GM12878 (cell line): ENCODE measurements around the gene INPP4B.

Experiments used
- FOXK2 ChIP-seq: fragments of 450-650 bp; IDR thresholded peaks from 2 replicates; pipeline ENCODE4 v1.6.1; 2017; ENCODE audit warnings: mild to moderate bottlenecking, moderate library complexity
- HCFC1 ChIP-seq: fragments of 150-350 bp; IDR thresholded peaks from 2 replicates; pipeline ENCODE4 v1.6.1; 2014; ENCODE audit warnings: low read length
- POLR2A ChIP-seq: IDR thresholded peaks from 2 replicates; pipeline ENCODE4 v1.6.1; 2011; ENCODE audit warnings: low read depth, mild to moderate bottlenecking, low read length
- POLR2AphosphoS5 ChIP-seq: IDR thresholded peaks from 2 replicates; pipeline ENCODE4 v1.6.1; 2011; ENCODE audit warnings: mild to moderate bottlenecking, low read length, inconsistent platforms
- RCOR1 ChIP-seq: conservative IDR thresholded peaks from 2 replicates; pipeline ENCODE4 v1.6.1; 2012; ENCODE audit warnings: low read depth, low read length, improper control_type of control experiment
- TF ChIP-seq, protein P1 (sequence below): IDR thresholded peaks from 2 replicates; pipeline ENCODE4 v1.6.1; 2011; ENCODE audit warnings: mild to moderate bottlenecking, low read depth, low read length, moderate library complexity; ENCODE audit not compliant: insufficient replicate concordance
- TF ChIP-seq, protein P2 (sequence below), 3 experiments: IDR thresholded peaks in 2 of 3; conservative IDR thresholded peaks in 1 of 3; 2 replicates each; pipeline ENCODE4 v1.5.1; 2011; ENCODE audit warnings: low read depth in 3 of 3, low read length in 3 of 3, mild to moderate bottlenecking in 3 of 3, control low read depth in 2 of 3, moderate library complexity in 2 of 3, inconsistent platforms in 1 of 3, mixed read lengths in 1 of 3; ENCODE audit not compliant: control insufficient read depth in 2 of 3, insufficient read depth in 1 of 3; ENCODE audit errors: extremely low read depth in 1 of 3
- TF ChIP-seq, protein P3 (sequence below): IDR thresholded peaks from 2 replicates; pipeline ENCODE4 v1.6.1; 2012; ENCODE audit warnings: low read depth, low read length, improper control_type of control experiment

DNA sequence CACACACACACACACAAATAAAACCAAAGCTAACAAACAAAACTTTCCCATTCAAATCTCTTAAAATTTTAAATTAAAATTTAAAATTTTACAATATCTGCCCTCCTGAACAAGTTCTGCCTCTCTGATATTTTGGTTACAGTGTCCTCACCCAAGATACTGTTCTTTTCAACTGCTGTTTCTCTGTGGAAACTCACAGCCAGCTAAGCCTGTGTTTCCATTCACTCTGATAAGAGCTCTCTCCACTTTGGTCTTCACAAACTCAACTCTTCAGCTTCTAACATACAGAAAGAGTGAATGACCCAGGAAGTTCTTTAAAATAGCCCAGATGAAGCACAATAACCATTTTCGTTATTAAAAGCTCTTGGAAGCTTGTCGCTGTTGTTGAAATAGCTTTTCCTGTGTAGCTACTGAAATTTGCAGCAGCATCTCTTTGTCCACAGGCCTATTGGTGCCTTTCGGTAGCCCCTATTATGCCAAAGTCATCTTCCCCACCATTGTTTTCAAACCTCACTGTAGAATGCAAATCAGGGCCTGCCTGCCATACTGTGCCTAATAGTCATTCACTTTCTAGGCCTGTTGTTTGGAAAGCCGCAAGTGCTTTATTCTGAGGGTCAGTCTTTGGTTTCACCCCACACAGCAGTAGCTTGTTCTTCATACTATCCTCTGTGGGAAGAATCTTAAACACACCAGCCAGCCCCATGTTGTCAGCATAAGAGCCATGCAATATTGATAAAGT lies 19.4 kb downstream of the INPP4B start:
- TF ChIP-seq POLR2A (no peak), HCFC1 (no peak), FOXK2 (no peak), RCOR1 (no peak), POLR2AphosphoS5 (no peak)
- TF ChIP-seq, protein P1, sequence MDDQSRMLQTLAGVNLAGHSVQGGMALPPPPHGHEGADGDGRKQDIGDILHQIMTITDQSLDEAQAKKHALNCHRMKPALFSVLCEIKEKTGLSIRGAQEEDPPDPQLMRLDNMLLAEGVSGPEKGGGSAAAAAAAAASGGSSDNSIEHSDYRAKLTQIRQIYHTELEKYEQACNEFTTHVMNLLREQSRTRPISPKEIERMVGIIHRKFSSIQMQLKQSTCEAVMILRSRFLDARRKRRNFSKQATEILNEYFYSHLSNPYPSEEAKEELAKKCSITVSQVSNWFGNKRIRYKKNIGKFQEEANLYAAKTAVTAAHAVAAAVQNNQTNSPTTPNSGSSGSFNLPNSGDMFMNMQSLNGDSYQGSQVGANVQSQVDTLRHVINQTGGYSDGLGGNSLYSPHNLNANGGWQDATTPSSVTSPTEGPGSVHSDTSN: no peak
- TF ChIP-seq, protein P2, sequence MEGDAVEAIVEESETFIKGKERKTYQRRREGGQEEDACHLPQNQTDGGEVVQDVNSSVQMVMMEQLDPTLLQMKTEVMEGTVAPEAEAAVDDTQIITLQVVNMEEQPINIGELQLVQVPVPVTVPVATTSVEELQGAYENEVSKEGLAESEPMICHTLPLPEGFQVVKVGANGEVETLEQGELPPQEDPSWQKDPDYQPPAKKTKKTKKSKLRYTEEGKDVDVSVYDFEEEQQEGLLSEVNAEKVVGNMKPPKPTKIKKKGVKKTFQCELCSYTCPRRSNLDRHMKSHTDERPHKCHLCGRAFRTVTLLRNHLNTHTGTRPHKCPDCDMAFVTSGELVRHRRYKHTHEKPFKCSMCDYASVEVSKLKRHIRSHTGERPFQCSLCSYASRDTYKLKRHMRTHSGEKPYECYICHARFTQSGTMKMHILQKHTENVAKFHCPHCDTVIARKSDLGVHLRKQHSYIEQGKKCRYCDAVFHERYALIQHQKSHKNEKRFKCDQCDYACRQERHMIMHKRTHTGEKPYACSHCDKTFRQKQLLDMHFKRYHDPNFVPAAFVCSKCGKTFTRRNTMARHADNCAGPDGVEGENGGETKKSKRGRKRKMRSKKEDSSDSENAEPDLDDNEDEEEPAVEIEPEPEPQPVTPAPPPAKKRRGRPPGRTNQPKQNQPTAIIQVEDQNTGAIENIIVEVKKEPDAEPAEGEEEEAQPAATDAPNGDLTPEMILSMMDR (IDR thresholded peaks at IDR 0.05 in 2 of 3, conservative IDR thresholded peaks at IDR 0.05 in 1 of 3; ENCODE audit: control insufficient read depth in 2 of 3, extremely low read depth in 1 of 3, insufficient read depth in 1 of 3, low read depth in 3 of 3, low read length in 3 of 3): no peak
- TF ChIP-seq, protein P3, sequence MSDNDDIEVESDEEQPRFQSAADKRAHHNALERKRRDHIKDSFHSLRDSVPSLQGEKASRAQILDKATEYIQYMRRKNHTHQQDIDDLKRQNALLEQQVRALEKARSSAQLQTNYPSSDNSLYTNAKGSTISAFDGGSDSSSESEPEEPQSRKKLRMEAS: no peak
